PFSK-1 (cell line): ENCODE results near the gene OSBPL9.

ENCODE experiments used
- FOXP2 ChIP-seq: optimal IDR thresholded peaks from 2 replicates; pipeline ENCODE3; 2011; ENCODE audit warnings: borderline replicate concordance, control low read depth, inconsistent platforms; ENCODE audit not compliant: insufficient read depth; ENCODE audit errors: extremely low read length, extremely low read depth
- POLR2AphosphoS5 ChIP-seq: IDR thresholded peaks from 2 replicates; pipeline ENCODE4 v1.6.1; 2012; ENCODE audit warnings: low read depth, mild to moderate bottlenecking, control low read depth, low read length, moderate library complexity
- SIN3A ChIP-seq: IDR thresholded peaks from 2 replicates; pipeline ENCODE4 v1.6.1; 2012; ENCODE audit warnings: mild to moderate bottlenecking, low read length, moderate library complexity, borderline replicate concordance; ENCODE audit not compliant: insufficient read depth
- TAF1 ChIP-seq: IDR thresholded peaks from 2 replicates; pipeline ENCODE4 v1.6.1; 2012; ENCODE audit warnings: low read length, control low read depth, borderline replicate concordance; ENCODE audit not compliant: insufficient read depth
- TF ChIP-seq, protein P1 (sequence below), 2 experiments: IDR thresholded peaks; 2 replicates each; pipeline versions ENCODE4 v1.6.1 to v1.8.0; 2011 to 2012; ENCODE audit warnings: low read depth in 2 of 2, low read length in 2 of 2, control low read depth in 1 of 2, inconsistent platforms in 1 of 2, mild to moderate bottlenecking in 1 of 2, moderate library complexity in 1 of 2; ENCODE audit not compliant: insufficient read depth in 1 of 2

OSBPL9 gene

DNA sequence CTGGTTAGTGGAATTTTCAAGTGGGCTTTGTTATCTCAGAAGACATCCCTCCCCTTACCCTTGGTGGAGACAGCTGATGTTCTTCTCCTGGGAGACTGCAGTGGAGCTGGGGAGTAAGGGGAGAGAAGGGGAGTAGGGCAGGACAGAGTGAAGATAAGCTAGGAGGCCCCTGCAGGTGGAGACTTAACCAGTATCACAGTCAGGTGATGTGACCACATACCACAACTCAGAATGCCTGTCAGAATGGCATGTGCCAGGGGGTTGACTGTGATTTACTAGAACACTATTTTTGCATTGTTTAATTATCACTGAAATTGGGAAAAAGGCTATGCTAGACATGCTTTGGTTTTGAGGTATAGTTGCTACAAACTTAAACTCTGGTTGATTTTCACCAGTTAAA, 137.1 kb downstream of the OSBPL9 start:
- TF ChIP-seq, protein P1, sequence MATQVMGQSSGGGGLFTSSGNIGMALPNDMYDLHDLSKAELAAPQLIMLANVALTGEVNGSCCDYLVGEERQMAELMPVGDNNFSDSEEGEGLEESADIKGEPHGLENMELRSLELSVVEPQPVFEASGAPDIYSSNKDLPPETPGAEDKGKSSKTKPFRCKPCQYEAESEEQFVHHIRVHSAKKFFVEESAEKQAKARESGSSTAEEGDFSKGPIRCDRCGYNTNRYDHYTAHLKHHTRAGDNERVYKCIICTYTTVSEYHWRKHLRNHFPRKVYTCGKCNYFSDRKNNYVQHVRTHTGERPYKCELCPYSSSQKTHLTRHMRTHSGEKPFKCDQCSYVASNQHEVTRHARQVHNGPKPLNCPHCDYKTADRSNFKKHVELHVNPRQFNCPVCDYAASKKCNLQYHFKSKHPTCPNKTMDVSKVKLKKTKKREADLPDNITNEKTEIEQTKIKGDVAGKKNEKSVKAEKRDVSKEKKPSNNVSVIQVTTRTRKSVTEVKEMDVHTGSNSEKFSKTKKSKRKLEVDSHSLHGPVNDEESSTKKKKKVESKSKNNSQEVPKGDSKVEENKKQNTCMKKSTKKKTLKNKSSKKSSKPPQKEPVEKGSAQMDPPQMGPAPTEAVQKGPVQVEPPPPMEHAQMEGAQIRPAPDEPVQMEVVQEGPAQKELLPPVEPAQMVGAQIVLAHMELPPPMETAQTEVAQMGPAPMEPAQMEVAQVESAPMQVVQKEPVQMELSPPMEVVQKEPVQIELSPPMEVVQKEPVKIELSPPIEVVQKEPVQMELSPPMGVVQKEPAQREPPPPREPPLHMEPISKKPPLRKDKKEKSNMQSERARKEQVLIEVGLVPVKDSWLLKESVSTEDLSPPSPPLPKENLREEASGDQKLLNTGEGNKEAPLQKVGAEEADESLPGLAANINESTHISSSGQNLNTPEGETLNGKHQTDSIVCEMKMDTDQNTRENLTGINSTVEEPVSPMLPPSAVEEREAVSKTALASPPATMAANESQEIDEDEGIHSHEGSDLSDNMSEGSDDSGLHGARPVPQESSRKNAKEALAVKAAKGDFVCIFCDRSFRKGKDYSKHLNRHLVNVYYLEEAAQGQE (IDR thresholded peaks at IDR 0.05; ENCODE audit: insufficient read depth in 1 of 2, low read depth in 2 of 2, low read length in 2 of 2) = no peak
- no peak for TF ChIP-seq FOXP2
- TF ChIP-seq SIN3A = no peak
- no peak for TF ChIP-seq TAF1
- no peak for TF ChIP-seq POLR2AphosphoS5

DNA sequence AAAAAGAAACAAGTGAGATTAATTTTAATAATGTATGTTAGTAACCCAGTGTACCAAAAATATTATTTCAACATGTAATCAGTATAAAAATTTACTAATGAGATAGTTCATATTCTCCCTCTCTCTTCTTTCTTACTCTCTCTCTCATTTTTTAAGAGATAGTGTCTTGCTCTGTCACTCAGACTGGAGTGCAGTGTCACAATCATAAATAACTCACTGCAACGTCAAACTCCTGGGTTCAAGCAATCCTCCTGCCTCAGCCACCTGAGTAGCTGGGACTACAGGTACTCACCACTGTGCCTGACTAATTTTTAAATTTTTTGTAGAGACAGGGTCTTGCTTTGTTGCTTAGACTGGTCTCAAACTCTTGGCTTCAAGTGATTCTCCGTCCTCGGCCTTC, 137.8 kb downstream of the OSBPL9 start:
- no peak for TF ChIP-seq TAF1
- TF ChIP-seq, protein P1 (IDR thresholded peaks at IDR 0.05; ENCODE audit: insufficient read depth in 1 of 2, low read depth in 2 of 2, low read length in 2 of 2) = no peak
- TF ChIP-seq POLR2AphosphoS5 = no peak
- no peak for TF ChIP-seq SIN3A
- TF ChIP-seq FOXP2 = no peak

DNA sequence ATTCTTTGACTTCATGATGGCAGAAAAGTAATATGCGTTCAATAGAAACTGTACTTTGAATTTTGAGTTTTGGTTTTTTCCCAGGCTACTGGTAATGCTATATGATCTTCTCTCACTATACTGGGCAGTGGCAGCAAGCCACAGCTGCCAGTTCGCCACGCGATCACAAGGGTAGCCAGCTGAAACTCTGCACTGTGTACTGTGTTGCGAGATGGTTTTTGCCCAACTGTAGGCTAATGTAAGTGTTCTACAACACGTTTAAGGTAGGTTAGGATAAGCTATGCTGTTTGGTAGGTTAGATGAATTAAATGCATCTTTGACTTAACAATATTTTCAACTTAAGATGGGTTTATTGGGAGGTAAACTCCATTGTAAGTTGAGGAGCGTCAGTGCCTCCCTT, 138.5 kb downstream of the OSBPL9 start:
- no peak for TF ChIP-seq FOXP2
- TF ChIP-seq, protein P1 (IDR thresholded peaks at IDR 0.05; ENCODE audit: insufficient read depth in 1 of 2, low read depth in 2 of 2, low read length in 2 of 2) = no peak
- no peak for TF ChIP-seq TAF1

DNA sequence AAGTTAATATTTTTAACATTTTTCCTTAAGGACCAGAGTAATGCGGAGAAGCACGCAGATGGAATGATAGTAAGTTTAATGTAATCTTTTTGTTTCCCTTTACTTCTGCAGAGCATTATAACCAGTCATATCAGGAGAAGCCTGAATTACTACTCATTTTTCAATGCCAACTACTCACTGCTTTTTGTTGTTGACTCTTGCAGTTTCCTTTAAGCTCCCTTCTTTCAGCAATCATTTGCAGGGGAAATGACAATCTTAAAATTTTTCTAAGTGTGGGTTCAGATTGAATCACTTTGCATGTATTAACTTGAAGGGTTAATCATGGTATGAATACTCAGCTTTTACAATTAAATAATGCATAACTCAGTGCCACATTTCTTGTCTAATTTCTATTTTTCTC, 139.4 kb downstream of the OSBPL9 start:
- TF ChIP-seq, protein P1 (IDR thresholded peaks at IDR 0.05; ENCODE audit: insufficient read depth in 1 of 2, low read depth in 2 of 2, low read length in 2 of 2) = no peak
- TF ChIP-seq POLR2AphosphoS5 (no peak), TAF1 (no peak), FOXP2 (no peak), SIN3A (no peak)

DNA sequence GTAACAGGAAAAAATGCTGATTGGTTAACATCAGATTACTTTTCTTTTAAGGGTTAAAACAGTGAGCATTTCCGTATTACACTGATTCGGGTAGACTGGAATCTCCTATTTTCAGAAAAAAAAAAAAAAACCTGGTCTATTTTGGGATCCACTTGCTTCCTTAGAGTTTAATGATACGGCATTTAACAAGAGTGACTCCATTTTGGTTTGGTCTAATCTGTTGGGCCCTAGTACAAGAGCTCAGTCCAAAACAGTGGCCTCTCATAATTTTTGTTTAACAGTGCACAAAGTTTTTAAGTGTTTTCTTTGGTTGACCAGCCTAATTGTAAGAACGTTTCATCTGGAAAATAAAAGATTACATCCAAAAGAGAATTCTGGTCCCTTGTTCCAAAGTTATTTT, 141.4 kb downstream of the OSBPL9 start:
- TF ChIP-seq POLR2AphosphoS5 (no peak), FOXP2 (no peak), TAF1 (no peak)
- TF ChIP-seq, protein P1 (IDR thresholded peaks at IDR 0.05; ENCODE audit: insufficient read depth in 1 of 2, low read depth in 2 of 2, low read length in 2 of 2) = no peak
